GM21367 (cell line): ENCODE data around the gene PRKAR1B.
"Not testable (repeated sequence)": the region's sequence is repeated elsewhere in the genome, so short reads cannot be mapped to it uniquely, and the experiment has no call there.

Experiments
- ATAC-seq: cut with Tn5 transposase; IDR thresholded peaks from one replicate; pipeline ENCODE4 v1.9.1; 2021; ENCODE audit not compliant: unreplicated experiment

The PRKAR1B gene

DNA sequence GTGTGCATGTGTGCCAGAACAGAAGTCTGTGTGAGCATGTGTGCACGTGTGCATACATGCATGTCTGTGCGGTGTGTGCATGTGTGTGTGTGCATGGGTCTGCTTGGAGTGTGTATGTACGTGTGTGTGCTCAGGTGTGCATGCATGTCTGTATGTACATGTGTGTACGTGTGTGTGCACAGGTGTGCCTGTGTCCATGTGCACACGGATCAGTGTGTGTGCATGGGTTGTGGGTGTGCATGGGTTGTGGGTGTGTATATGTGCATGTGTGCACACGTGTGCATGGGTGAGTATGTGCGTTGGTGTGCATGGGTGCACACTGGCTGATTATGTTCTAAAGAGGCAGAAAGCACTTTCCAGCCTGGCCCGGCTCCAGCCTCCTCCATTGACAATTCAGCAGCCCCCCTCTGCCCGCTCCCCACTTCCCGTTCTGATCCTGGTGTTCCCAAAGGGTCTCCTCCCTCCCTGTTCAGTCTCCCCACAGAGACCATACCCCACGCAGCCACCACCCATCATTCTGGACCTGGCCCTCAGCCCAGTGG lies 163.4 kb downstream of the PRKAR1B start:
- ATAC-seq, result no peak

DNA sequence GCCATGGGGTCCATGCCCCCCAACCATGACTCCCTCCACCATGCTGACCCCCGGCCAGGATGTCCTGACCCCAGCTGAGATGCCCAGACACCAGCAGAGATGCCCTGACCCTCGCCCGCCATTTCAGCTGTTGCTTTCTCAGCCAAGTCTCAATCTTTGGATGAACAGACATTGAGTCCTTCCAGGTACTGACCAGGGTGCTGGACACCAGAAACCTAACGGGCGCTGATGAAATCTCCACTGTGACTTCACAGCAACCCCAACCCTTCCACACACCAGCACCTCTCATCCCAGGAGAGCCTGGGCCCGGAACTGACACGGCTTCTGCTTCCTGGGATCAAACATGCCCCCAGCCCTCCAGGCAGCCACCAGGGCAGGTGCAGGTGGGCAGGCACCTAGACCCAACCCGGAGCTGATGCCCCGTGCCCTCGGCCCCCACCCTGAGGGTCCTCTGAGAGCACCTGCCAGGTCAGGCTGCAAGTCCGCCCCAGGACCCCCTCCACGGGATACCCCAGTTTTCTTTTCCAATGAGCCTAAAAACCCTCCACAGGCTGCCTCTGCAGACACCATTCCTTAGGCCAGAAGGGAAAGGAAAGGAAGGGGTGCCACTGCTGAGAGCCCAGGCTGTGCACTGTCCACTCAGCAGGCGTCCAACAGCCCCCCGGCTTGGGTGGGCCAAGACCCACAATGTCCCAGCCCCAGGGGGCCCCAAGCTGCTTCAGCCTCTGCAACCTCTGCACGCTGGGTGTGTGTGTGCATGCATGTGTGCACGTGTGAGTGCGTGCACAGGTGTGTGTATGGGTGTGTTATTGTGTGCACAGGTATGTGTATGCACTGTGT lies 164.1 kb downstream of the PRKAR1B start:
- ATAC-seq, result no peak

GRCh38 chr7:562374-562675 lies 164.8 kb downstream of the PRKAR1B start:
- ATAC-seq, result no peak

DNA sequence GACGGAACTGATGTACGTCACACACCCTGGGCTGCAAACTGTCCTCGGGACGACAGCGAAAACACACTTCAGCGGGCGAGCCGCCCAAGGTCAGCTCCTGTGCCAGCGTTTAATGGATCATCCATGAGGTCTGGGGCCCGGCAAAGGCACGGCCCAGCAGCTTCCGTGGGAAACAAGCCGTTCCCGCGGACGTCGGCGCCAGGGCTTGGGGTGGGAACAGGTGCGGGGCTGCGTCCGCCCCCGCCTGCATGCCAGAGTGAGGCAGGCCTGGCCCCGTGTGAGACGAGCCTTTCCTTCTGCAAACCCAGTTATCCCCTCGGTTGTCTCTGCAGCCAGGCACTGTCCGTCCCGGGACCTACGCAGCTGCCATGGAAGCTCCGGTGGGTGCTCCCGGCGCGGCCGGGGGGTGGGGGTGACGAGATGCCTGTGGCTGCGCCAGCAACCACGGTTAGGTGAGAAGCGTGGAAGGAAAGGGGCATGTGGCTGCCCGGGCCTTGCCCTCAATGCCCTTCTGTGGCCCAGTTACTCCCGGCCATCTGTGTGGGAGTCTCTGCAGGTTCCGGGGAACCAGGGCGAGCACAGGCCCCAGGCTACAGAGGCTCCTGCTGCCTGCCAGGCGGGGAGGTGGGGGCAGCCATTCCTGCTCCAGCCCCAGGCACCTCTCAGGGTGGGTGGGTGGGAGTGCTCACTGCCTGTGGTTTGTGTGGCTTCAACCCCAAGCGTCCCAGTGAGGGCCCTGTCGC lies 165.3 kb downstream of the PRKAR1B start:
- ATAC-seq, result no peak

DNA sequence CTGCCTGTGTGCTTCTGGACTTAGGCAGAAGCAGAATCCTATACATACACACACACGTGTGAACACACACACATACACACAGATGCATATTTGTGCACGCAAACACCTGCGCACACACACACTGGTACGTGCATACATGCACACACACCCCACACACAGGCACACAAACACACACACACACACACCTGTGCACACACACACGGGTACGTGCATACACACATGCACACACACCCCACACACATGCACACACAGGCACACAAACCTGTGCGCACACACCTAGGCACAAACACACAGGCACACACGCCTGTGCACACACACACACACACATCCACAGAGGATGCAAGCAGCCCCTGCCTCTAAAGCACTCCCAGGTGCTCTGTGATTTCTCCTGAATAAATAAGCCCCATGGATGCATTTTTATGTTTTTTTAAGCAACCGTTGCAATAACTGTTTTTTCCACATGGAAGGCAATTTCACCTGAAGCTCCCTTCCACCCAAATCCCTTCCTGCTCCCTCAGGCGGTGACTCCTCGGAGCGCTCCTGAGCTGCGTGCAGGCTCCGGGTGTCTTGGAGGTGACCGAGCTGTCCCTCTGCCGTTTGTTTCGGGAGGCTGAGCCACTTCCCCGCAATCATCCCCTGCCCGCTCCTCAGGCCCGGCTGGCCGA lies 166.0 kb downstream of the PRKAR1B start:
- ATAC-seq, result no peak

DNA sequence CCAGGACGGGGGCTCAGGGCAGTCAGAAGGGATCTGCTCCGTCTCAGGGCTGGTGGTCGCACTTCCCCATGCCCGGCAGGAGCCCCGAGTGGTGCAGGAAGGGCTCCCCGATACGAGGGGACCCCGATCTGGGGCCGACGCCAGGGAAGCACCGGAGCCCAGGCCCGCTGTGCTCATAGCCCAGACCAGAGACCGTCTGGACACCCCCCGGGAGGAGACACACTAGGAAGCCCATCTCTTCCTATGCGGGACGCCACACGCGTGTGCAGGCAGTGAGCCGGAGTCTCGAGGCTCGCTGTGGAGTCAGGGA lies 167.7 kb downstream of the PRKAR1B start:
- no peak for ATAC-seq

DNA sequence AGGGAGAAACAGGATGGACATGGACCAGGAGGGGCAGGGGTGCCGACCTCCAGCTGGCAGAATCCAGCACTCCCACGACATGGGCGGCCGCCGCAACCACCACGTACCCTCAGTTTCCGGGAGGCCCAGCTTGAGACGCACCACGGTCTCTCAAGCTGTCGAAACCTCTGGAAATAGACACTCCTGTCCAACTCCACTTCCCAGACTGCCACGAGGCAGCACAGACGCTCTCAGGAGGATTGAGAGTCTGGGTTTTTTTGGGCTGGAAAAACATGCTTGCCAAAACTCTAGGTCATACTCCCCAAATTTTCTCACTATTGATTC lies 169.6 kb downstream of the PRKAR1B start:
- no peak for ATAC-seq

- no peak for ATAC-seq
These were observed 170.1 kb downstream of the PRKAR1B start for GRCh38 chr7:556837-557557.

DNA sequence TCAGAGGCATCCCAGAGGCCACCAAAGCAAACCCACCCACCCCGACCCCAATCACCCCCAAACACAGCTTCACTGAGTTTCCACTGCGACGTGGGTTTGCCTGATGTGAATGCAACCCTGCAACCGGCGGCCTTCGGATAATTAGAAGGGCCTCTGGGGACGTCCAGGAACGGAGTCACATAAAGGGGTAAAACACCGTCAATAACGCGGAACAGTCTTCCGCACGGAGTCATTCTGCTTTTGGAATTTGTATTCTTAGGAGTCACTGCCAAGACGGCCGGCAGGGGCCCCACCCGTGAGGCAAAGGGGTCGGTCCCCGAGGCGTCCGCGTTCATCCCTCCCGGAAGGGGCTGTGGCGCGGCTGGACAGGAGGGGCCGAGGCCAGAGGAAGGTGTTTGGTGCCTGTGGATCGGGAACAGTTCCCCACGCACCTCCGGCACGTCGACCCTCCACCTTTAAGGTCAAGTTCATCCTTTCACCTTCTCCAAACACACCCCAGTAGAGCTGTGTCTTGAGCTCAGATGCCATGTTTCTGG lies 170.7 kb downstream of the PRKAR1B start:
- no peak for ATAC-seq

DNA sequence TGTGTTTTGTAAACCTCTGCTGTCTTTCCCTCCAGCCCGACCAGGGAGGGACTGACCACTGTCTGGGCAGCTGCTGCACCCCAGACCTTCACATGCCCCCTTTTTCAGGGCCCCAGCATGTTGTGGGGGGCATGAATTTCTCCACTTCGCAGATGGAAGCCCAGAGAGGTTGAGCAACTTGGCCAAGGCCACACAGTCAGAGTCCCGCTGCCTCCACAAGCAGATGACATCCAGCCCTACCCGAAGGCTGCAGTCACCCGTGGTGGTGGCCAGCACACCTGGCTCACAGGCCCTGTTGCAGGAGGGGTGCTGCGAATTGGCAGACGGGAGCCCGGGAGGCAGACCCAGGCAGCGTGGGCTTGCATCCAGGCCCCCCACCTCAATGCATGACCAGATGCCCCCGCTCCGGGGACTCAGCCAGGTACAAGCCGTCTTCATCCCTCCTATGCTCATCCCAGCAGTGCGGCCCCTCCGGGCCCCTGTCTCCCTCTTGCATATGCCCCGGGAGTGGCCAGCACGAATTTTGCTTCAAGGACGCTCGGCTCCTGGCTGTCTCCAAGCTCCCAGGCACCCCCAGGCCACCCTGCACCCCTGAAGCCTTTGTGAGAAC lies 171.4 kb downstream of the PRKAR1B start:
- no peak for ATAC-seq

DNA sequence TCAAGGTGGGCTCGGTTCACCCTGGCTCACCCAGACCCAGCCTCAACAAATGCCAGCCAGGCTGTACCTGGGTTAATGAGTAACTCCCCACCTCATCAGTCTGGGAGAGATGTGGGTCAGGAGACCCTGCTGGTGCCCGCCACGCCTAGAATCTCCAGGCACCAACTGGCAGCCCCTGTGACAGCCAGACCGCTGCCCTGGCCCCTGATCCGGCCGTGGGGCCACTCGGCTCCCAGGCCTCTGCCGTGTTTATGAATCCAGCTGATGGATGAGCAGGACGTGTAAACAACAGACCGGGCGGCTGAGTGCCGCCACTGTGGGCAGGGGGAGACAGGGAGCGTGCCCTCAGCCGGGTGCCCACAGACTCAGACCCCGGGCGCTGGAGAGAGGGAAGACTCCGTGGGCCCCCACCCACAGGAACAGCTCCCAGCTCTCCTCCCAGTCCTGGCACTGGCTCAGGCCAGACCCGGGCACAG lies 173.4 kb downstream of the PRKAR1B start:
- ATAC-seq, result no peak

- no peak for ATAC-seq
These were observed 174.0 kb downstream of the PRKAR1B start for GRCh38 chr7:552868-553635.

GRCh38 chr7:552151-552867 lies 174.8 kb downstream of the PRKAR1B start:
- ATAC-seq, result not testable (repeated sequence)

DNA sequence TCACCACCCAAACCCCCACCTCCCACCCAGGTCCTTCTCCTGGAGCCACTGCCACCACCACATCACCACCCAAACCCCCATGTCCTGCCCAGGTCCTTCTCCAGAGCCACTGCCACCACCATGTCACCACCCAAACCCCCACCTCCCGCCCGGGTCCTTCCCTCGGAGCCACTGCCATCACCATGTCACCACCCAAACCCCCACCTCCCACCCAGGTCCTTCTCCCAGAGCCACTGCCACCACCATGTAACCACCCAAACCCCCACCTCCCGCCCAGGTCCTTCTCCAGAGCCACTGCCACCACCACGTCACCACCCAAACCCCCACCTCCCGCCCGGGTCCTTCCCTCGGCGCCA lies 175.5 kb downstream of the PRKAR1B start:
- not testable (repeated sequence) for ATAC-seq

DNA sequence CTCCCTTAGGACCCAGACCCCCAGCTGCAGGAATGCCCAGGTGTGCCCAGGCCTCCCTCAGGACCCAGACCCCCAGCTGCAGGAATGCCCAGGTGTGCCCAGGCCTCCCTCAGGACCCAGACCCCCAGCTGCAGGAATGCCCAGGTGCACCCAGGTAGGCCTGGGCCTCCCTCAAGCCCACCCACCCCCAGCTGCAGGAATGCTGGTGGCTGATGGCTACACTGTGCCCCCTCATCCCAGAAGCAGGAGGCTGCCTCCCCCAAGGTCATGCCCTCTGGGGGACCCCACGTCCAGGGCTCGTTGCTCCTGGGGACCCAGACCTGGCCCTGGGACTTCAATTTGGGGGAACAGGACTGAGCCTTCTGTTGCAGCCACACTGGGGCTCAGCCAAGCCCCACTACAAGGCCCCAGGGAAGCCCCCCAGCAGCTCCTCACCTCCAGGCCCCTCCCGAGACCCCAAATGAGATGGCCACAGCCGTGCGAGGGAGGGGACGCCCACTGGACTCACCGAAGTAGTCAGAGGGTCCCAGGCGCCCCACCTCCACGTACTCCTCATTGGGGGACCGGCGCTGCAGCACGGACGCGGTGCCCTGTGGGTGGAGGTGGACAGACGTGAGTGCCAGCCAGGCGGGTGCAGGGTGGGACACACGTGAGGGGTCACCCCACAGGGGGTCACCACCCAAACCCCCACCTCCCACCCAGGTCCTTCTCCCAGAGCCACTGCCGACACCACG lies 176.0 kb downstream of the PRKAR1B start:
- ATAC-seq, result no peak

- ATAC-seq, result no peak
These were observed 177.0 kb downstream of the PRKAR1B start for GRCh38 chr7:549891-550625.

- ATAC-seq, result no peak
These were observed 177.8 kb downstream of the PRKAR1B start for GRCh38 chr7:549066-549890.
